RCC 7860 (cell line): Measurements from ENCODE around the gene LDHAL6B.
"Not testable (repeated sequence)": the region's sequence is repeated elsewhere in the genome, so short reads cannot be mapped to it uniquely, and the experiment has no call there.

Experiments used
- DNase-seq: peaks from one replicate; pipeline ENCODE4 v3.0.0-alpha.2; 2015; ENCODE audit warnings: low spot score
- FAIRE-seq: peaks from 2 replicates; lab custom pipeline; 2012; peaks lifted over from hg19 to GRCh38; lab: Jason Lieb, UNC

LDHAL6B gene

GRCh38 chr15:59206623-59207183, at the start of gene LDHAL6B:
Gene LDHAL6B (plus strand): TSS chr15:59206843. CDS start chr15:59206941, 98 bp downstream.
- FAIRE-seq (no peak), DNase-seq (no peak)

- DNase-seq (no peak), FAIRE-seq (no peak)
These were observed 49.2 kb upstream of the LDHAL6B start for GRCh38 chr15:59157396-59157795.

- FAIRE-seq: no peak
These were observed 48.6 kb upstream of the LDHAL6B start for GRCh38 chr15:59157840-59158700.

GRCh38 chr15:59158701-59159034, 48.0 kb upstream of the LDHAL6B start:
- FAIRE-seq (no peak), DNase-seq (no peak)

More at GRCh38 chr15:59157840-59158700, 48.6 kb upstream of the LDHAL6B start:
- DNase-seq: no peak

- DNase-seq (no peak), FAIRE-seq (no peak)
These were observed 47.4 kb upstream of the LDHAL6B start for GRCh38 chr15:59159210-59159609.

- FAIRE-seq (no peak), DNase-seq (no peak)
These were observed 45.6 kb upstream of the LDHAL6B start for GRCh38 chr15:59160880-59161593.

- FAIRE-seq, DNase-seq: not testable (repeated sequence)
These were observed 44.6 kb upstream of the LDHAL6B start for GRCh38 chr15:59162080-59162479.

- FAIRE-seq (no peak), DNase-seq (no peak)
These were observed 40.9 kb upstream of the LDHAL6B start for GRCh38 chr15:59165726-59166125.

GRCh38 chr15:59166166-59166565, 40.5 kb upstream of the LDHAL6B start:
- DNase-seq: no peak
- FAIRE-seq: no peak

GRCh38 chr15:59166601-59167265, 39.9 kb upstream of the LDHAL6B start:
- DNase-seq: no peak
- no peak for FAIRE-seq

- DNase-seq: peak; percentile 61
- peak; percentile 82 for FAIRE-seq
These were observed 38.1 kb upstream of the LDHAL6B start for GRCh38 chr15:59168536-59168935.

GRCh38 chr15:59169251-59169708, 37.4 kb upstream of the LDHAL6B start:
- peak; percentile 62 for DNase-seq
- FAIRE-seq: peak; percentile 86

- peak; percentile 79 for DNase-seq
- FAIRE-seq: peak; percentile 67
These were observed 36.2 kb upstream of the LDHAL6B start for GRCh38 chr15:59170295-59171066.

- no peak for DNase-seq
- FAIRE-seq: no peak
These were observed 35.6 kb upstream of the LDHAL6B start for GRCh38 chr15:59171067-59171397.

- FAIRE-seq: no peak
- DNase-seq: no peak
These were observed 34.2 kb upstream of the LDHAL6B start for GRCh38 chr15:59172289-59172901.

GRCh38 chr15:59173194-59173593, 33.4 kb upstream of the LDHAL6B start:
- FAIRE-seq: no peak

GRCh38 chr15:59174151-59174834, 32.4 kb upstream of the LDHAL6B start:
- DNase-seq: no peak

More at GRCh38 chr15:59173194-59173593, 33.4 kb upstream of the LDHAL6B start:
- DNase-seq: no peak

GRCh38 chr15:59174835-59175831, 31.5 kb upstream of the LDHAL6B start:
- FAIRE-seq (peak; percentile 47), DNase-seq (peak; percentile 61)

More at GRCh38 chr15:59174151-59174834, 32.4 kb upstream of the LDHAL6B start:
- FAIRE-seq: no peak
